Activated naive CD4-positive, alpha-beta T cell treated with anti-CD3 and anti-CD28 coated beads, Interleukin-2, amount 50 U/mL, for 24 hours (primary cell): ENCODE data around the gene MRRF.
"Not testable (repeated sequence)": the region's sequence is repeated elsewhere in the genome, so short reads cannot be mapped to it uniquely, and the experiment has no call there.

Source experiments
- H3K27ac Mint-ChIP-seq: one replicate; pipeline ENCODE4 v1.8.0; 2021; ENCODE audit warnings: mild to moderate bottlenecking, mixed read lengths
- H3K27me3 Mint-ChIP-seq: one replicate; pipeline ENCODE4 v1.8.0; 2021; ENCODE audit warnings: mixed read lengths
- H3K36me3 Mint-ChIP-seq: one replicate; pipeline ENCODE4 v1.8.0; 2021; ENCODE audit warnings: mixed read lengths
- H3K4me1 Mint-ChIP-seq: one replicate; pipeline ENCODE4 v1.8.0; 2021; ENCODE audit warnings: mixed read lengths
- H3K4me3 Mint-ChIP-seq: one replicate; pipeline ENCODE4 v1.8.0; 2021; ENCODE audit warnings: mild to moderate bottlenecking, mixed read lengths
- H3K9me3 Mint-ChIP-seq: one replicate; pipeline ENCODE4 v1.8.0; 2021; ENCODE audit warnings: mixed read lengths

MRRF gene

GRCh38 chr9:122287214-122287720 is 22.6 kb downstream of the MRRF start:
- Mint-ChIP-seq H3K4me3 (no peak overlapping the region), H3K27ac (no peak overlapping the region), H3K9me3 (no peaks in the 10 kb centered on the region), H3K36me3 (peaks cover 11% of the 10 kb centered on the region), H3K27me3 (no peaks in the 10 kb centered on the region), H3K4me1 (no peaks in the 10 kb centered on the region)

DNA sequence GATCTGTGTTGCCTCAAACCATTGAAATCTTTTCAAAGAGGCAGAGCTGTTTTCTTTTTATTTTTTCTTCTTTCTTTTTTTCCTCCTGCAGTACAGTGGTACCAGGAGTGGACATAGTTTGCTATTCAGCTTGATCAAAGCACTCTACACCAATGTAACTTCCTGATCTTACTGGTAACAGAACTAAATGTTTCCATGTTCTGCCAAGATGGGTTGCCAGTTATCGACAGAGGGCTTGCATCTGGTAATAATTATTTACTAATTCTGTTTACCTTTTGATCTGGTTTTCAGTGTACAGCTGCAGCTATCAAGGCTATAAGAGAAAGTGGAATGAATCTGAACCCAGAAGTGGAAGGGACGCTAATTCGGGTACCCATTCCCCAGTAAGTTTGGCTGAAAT is 26.8 kb downstream of the MRRF start:
- Mint-ChIP-seq H3K36me3 (peaks cover 27% of the 10 kb centered on the region), H3K9me3 (no peaks in the 10 kb centered on the region), H3K4me3 (no peak overlapping the region), H3K4me1 (no peaks in the 10 kb centered on the region), H3K27ac (no peak overlapping the region), H3K27me3 (no peaks in the 10 kb centered on the region)

DNA sequence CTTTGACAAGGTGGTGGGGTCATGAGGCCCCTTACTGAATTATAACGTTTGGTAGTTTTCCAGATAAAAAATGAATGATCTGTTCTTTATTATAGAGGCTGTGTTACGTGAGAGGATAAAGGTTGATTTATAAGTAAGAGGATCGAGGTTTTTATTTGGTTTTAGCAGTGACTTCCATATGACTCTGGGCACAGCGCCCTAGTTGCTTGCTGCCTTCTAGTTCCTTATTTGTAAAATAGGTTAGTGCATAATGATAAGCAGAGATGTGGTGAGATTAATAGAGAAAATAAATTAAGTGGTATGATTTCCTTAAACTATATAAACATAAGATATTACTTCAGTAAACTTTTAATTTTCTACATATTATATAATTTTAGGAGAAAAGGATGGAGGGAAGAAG is 29.8 kb downstream of the MRRF start:
- no peak overlapping the region for H3K4me3 Mint-ChIP-seq
- no peaks in the 10 kb centered on the region for H3K4me1 Mint-ChIP-seq
- H3K27ac Mint-ChIP-seq = no peak overlapping the region
- no peaks in the 10 kb centered on the region for H3K27me3 Mint-ChIP-seq
- peaks cover 33% of the 10 kb centered on the region for H3K36me3 Mint-ChIP-seq
- H3K9me3 Mint-ChIP-seq = no peaks in the 10 kb centered on the region

- Mint-ChIP-seq H3K4me1 (peaks cover 4% of the 10 kb centered on the region), H3K27ac (no peak overlapping the region), H3K4me3 (no peak overlapping the region), H3K9me3 (no peaks in the 10 kb centered on the region), H3K36me3 (peaks cover 40% of the 10 kb centered on the region), H3K27me3 (no peaks in the 10 kb centered on the region)
Measured at GRCh38 chr9:122297512-122297911, 32.8 kb downstream of the MRRF start.

DNA sequence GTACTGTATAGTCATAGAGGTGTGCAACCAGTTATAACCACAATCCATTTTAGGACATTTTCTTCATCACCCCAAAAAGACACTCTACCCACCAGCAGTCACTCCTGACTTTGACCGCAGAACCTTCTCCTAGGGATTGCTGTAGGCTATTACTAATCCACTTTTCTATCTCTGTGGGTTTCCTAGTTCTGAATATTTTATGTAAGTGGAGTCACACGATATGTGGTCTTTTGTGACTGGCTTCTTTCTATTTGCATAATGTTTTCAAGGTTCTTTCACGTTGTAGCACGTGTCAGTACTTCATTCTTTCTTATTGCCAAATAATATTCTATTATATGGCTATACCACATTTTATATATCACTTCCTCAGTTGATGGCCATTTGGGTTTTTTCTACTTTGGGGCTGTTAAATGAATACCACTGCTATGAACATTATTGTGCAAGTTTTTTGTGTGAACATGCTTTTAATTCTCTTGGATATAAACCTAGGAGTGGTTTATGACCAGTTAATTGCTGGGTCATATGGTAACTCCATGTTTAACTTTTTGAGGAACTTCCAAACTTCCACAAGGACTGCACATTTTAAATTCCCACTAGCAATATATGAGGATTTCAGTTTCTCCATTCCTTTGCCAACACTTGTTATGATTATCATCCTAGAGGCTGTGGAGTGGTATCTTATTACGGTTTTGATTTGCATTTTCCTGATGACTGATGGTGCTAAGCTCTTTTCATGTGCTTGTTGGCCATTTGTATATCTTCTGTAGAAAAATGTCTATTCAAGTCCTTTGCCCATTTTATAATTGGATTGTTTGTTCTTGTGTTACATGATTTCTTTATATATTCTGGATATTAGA is 37.8 kb downstream of the MRRF start:
- Mint-ChIP-seq H3K27ac (no peak overlapping the region), H3K36me3 (peaks cover 31% of the 10 kb centered on the region), H3K9me3 (no peaks in the 10 kb centered on the region), H3K27me3 (no peaks in the 10 kb centered on the region), H3K4me3 (no peak overlapping the region), H3K4me1 (peaks cover 4% of the 10 kb centered on the region)

DNA sequence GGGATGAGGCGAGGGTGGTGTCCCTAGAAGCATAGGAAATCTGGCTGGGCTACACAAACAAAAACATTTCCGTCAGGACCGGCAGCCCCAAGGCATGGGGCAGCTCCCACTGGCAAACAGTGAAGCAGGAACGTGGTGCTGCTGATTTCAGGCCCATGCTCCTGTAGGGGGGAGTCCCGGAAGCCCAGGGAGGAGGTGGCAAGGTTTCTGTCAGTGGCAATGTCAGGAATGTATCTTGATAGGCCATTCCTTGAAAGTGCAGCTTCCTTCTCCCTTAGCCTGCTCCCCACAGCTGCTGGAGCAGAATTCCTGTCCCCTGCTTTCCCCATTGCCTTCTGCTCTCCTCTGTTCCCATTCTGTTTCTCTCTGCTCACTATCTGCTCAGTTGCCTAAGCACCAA is 42.4 kb downstream of the MRRF start:
- Mint-ChIP-seq H3K9me3 (no peaks in the 10 kb centered on the region), H3K27me3 (no peaks in the 10 kb centered on the region), H3K36me3 (peaks cover 19% of the 10 kb centered on the region), H3K27ac (no peak overlapping the region), H3K4me1 (peaks cover 3% of the 10 kb centered on the region), H3K4me3 (no peak overlapping the region)

- Mint-ChIP-seq H3K27me3 (no peaks in the 10 kb centered on the region), H3K36me3 (peaks cover 16% of the 10 kb centered on the region), H3K4me1 (peaks cover 3% of the 10 kb centered on the region), H3K4me3 (no peak overlapping the region), H3K27ac (no peak overlapping the region), H3K9me3 (no peaks in the 10 kb centered on the region)
Measured at GRCh38 chr9:122307925-122308324, 43.2 kb downstream of the MRRF start.

GRCh38 chr9:122309861-122310260 is 45.2 kb downstream of the MRRF start:
- no peaks in the 10 kb centered on the region for H3K27me3 Mint-ChIP-seq
- H3K27ac Mint-ChIP-seq = no peak overlapping the region
- peaks cover 3% of the 10 kb centered on the region for H3K4me1 Mint-ChIP-seq
- no peak overlapping the region for H3K4me3 Mint-ChIP-seq
- peaks cover 23% of the 10 kb centered on the region for H3K36me3 Mint-ChIP-seq
- no peaks in the 10 kb centered on the region for H3K9me3 Mint-ChIP-seq

- Mint-ChIP-seq H3K4me1 (peaks cover 3% of the 10 kb centered on the region), H3K4me3 (no peak overlapping the region), H3K36me3 (peaks cover 14% of the 10 kb centered on the region), H3K27me3 (no peaks in the 10 kb centered on the region), H3K9me3 (no peaks in the 10 kb centered on the region), H3K27ac (no peak overlapping the region)
Measured at GRCh38 chr9:122314165-122314564, 49.5 kb downstream of the MRRF start.

DNA sequence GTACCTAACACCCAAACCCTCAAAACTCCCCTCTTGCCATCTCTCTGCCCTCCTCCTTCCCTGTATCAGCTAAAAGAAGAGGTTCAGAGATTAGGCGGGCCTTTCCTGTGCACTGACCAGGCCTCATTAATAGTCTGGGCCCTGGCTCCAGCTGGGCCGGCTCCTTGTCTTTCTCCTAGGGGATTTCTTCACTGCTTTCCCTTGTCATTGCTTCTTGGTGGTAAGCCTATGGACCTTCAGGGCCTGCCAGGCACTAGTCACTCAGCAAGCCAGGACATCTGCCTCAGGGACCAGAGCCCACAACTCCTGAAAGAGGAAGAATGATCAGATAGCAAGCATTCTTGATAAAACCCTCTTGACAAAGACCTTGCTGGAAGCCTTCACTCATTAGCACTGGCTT is 50.9 kb downstream of the MRRF start:
- Mint-ChIP-seq H3K27me3 (no peaks in the 10 kb centered on the region), H3K27ac (peak overlapping the region; percentile 66), H3K36me3 (peaks cover 13% of the 10 kb centered on the region), H3K4me3 (no peak overlapping the region), H3K4me1 (no peaks in the 10 kb centered on the region), H3K9me3 (no peaks in the 10 kb centered on the region)

GRCh38 chr9:122318284-122318683 is 53.6 kb downstream of the MRRF start:
- Mint-ChIP-seq H3K27me3 (no peaks in the 10 kb centered on the region), H3K4me3 (no peak overlapping the region), H3K4me1 (no peaks in the 10 kb centered on the region), H3K27ac (no peak overlapping the region), H3K36me3 (peaks cover 19% of the 10 kb centered on the region), H3K9me3 (no peaks in the 10 kb centered on the region)

- Mint-ChIP-seq H3K36me3 (peaks cover 21% of the 10 kb centered on the region), H3K27me3 (no peaks in the 10 kb centered on the region), H3K9me3 (no peaks in the 10 kb centered on the region), H3K4me3 (no peak overlapping the region), H3K4me1 (no peaks in the 10 kb centered on the region), H3K27ac (no peak overlapping the region)
Measured at GRCh38 chr9:122320413-122320881, 55.8 kb downstream of the MRRF start.

GRCh38 chr9:122322553-122322952 is 57.9 kb downstream of the MRRF start:
- peak overlapping the region; percentile 32 for H3K27ac Mint-ChIP-seq
- no peaks in the 10 kb centered on the region for H3K4me1 Mint-ChIP-seq
- no peak overlapping the region for H3K4me3 Mint-ChIP-seq
- H3K9me3 Mint-ChIP-seq = no peaks in the 10 kb centered on the region
- H3K27me3 Mint-ChIP-seq = no peaks in the 10 kb centered on the region
- H3K36me3 Mint-ChIP-seq = peaks cover 21% of the 10 kb centered on the region

DNA sequence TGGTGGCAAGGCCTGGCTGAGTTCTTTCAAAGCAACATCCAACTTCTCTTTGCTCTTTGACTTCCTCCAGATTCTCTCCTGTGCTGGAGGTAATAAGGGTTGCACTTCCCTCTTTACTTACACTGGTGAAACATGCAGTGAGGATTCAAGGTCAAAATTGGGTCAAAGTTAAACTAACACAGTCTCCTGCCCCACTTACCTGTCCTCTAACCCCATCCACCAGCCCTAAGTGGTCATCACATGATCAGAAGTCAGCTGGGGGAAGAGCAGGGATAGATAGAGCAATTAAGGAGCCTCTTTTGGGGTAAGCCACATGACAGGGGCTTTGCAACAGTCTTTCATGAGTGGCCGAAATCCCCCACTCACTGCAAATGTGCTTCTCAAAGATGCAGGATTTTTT is 60.0 kb downstream of the MRRF start:
- H3K27me3 Mint-ChIP-seq, H3K4me3 Mint-ChIP-seq, H3K27ac Mint-ChIP-seq, H3K9me3 Mint-ChIP-seq, H3K4me1 Mint-ChIP-seq: not testable (repeated sequence)
- H3K36me3 Mint-ChIP-seq = peaks cover 20% of the 10 kb centered on the region

DNA sequence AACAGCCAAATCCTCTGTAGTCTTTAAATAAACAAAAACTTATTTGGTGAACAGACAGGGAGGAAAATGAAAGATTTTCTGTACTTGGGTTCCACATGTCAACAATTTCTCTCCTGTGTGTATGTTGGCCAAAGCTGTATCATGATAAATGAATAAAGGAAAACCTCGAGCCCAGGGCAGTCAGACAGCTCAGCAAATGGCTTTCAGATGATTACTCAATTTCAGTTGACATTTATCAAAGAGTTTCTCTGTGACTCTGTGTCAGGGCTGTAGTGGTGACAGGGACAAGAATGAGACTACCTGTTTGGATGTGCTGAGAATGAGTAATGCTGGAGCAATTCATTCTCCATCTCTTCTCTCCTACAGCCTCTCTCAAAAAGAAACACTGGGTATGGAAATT is 60.4 kb downstream of the MRRF start:
- H3K36me3 Mint-ChIP-seq = peaks cover 20% of the 10 kb centered on the region
- H3K27me3 Mint-ChIP-seq = no peaks in the 10 kb centered on the region
- H3K9me3 Mint-ChIP-seq = no peaks in the 10 kb centered on the region
- no peak overlapping the region for H3K27ac Mint-ChIP-seq
- H3K4me3 Mint-ChIP-seq = no peak overlapping the region
- H3K4me1 Mint-ChIP-seq = no peaks in the 10 kb centered on the region

- Mint-ChIP-seq H3K27ac (no peak overlapping the region), H3K36me3 (peaks cover 19% of the 10 kb centered on the region)
Measured at GRCh38 chr9:122327175-122327574, 62.5 kb downstream of the MRRF start.

More at GRCh38 chr9:122327175-122327574, 62.5 kb downstream of the MRRF start:
- H3K27me3 Mint-ChIP-seq = no peaks in the 10 kb centered on the region
- no peaks in the 10 kb centered on the region for H3K9me3 Mint-ChIP-seq
- H3K4me3 Mint-ChIP-seq = no peak overlapping the region
- H3K4me1 Mint-ChIP-seq = no peaks in the 10 kb centered on the region
